Tibial artery (tissue), 4 donors: Measurements from ENCODE around the gene NDUFAF8.

Experiments used
- DNase-seq, 2 donors: peaks; one replicate each; pipeline ENCODE4 v3.0.0-alpha.2; 2019
- H3K27ac ChIP-seq, 2 donors: fragments of 200-600 bp; sonication (generic) in 1 of 2; 1 replicate in 1 of 2; 2 replicates in 1 of 2; pipeline ENCODE4 v1.5.1; 2018 to 2019; ENCODE audit warnings: mild to moderate bottlenecking in 1 of 2
- H3K27me3 ChIP-seq, 2 donors: fragments of 200-600 bp; sonication (generic) in 1 of 2; one replicate each; pipeline versions ENCODE4 v1.5.1 to v1.6.0; 2016 to 2019
- H3K36me3 ChIP-seq, 3 donors: fragments of 200-600 bp; sonication (generic) in 2 of 3; one replicate each; pipeline ENCODE4 v1.5.1; 2016 to 2019; ENCODE audit warnings: mild to moderate bottlenecking in 2 of 3
- H3K4me1 ChIP-seq, 4 donors: fragments of 200-600 bp; sonication (generic) in 2 of 4; 1 replicate in 3 of 4; 2 replicates in 1 of 4; pipeline ENCODE4 v1.5.1; 2016 to 2019
- H3K4me3 ChIP-seq, 2 donors: fragments of 200-600 bp; sonication (generic) in 1 of 2; 1 replicate in 1 of 2; 2 replicates in 1 of 2; pipeline ENCODE4 v1.5.1; 2018 to 2019; ENCODE audit warnings: mild to moderate bottlenecking in 2 of 2
- H3K9me3 ChIP-seq, 3 donors: fragments of 200-600 bp; sonication (generic) in 1 of 3; one replicate each; pipeline ENCODE4 v1.5.1; 2016 to 2019
- intact Hi-C: fragments of 100-400 bp; cut with DNase I; formaldehyde crosslinking; loops from one replicate; pipeline ENCODE4 v1.15.0; 2023; ENCODE audit warnings: low total_unique reads
- TF ChIP-seq, protein P1 (sequence below), 2 experiments: fragments of 200-600 bp in 1 of 2; fragments of 450-650 bp in 1 of 2; IDR thresholded peaks; one replicate each; pipeline ENCODE4 v1.5.1; 2017 to 2019; ENCODE audit warnings: antibody characterized with exemption in 2 of 2, mild to moderate bottlenecking in 1 of 2, moderate library complexity in 1 of 2

The NDUFAF8 gene

DNA sequence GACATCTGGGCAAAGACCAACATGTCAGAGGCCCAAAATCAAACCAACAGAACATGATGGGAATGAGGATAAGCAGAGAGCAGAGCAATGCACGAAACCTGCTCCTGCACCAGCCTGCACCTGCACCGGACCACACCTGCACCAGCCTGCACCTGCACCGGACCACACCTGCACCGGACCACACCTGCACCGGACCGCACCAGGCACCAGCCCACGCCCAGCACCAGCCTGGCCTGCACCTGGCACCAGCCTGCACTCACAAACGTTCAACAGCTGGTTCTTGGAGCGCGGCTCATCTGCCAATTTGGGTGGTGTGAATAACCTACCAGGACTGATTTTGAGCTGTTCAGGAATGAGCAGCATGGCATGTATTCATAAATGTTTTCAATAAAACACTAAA is 34.5 kb upstream of the NDUFAF8 start:
- intact Hi-C loops: no loop called here
- no peaks in the 10 kb centered on the region for H3K27me3 ChIP-seq
- H3K27ac ChIP-seq: no peak overlapping the region
- TF ChIP-seq, protein P1, sequence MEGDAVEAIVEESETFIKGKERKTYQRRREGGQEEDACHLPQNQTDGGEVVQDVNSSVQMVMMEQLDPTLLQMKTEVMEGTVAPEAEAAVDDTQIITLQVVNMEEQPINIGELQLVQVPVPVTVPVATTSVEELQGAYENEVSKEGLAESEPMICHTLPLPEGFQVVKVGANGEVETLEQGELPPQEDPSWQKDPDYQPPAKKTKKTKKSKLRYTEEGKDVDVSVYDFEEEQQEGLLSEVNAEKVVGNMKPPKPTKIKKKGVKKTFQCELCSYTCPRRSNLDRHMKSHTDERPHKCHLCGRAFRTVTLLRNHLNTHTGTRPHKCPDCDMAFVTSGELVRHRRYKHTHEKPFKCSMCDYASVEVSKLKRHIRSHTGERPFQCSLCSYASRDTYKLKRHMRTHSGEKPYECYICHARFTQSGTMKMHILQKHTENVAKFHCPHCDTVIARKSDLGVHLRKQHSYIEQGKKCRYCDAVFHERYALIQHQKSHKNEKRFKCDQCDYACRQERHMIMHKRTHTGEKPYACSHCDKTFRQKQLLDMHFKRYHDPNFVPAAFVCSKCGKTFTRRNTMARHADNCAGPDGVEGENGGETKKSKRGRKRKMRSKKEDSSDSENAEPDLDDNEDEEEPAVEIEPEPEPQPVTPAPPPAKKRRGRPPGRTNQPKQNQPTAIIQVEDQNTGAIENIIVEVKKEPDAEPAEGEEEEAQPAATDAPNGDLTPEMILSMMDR (IDR thresholded peaks at IDR 0.05): no peak
- peaks cover 0 to 27% (median 13%) of the 10 kb centered on the region in 4 donors for H3K4me1 ChIP-seq
- DNase-seq: no peak
- peaks cover 0 to 43% (median 0%) of the 10 kb centered on the region in 3 donors for H3K36me3 ChIP-seq
- H3K9me3 ChIP-seq: no peaks in the 10 kb centered on the region
- no peak overlapping the region for H3K4me3 ChIP-seq

DNA sequence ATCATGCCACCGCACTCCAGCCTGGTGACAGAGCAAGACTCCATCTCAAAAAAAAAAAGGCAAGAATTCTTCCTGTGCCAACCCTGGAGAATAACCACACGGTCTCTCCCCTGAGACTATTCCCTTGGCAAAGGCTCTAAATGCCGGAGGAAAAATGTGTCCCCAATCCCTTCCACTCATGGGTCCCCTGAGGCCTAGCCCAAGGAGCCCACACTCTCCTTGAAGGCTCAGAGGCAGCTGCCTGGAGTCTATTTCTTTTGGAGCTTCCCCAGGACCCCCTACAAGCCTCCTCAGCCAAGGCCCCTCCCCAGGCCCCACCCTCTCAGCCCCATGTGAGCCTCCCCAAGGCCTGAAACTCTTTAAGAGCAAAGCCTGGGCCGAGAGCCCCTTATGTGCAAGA is 33.0 kb upstream of the NDUFAF8 start:
- peaks cover 0 to 40% (median 19%) of the 10 kb centered on the region in 4 donors for H3K4me1 ChIP-seq
- intact Hi-C loops: no loop called here
- H3K27ac ChIP-seq: peak overlapping the region; percentile 6 to 52
- peaks cover 0 to 36% (median 0%) of the 10 kb centered on the region in 3 donors for H3K36me3 ChIP-seq
- H3K9me3 ChIP-seq: no peaks in the 10 kb centered on the region
- peak in 1 of 2 donors; percentile 80 for DNase-seq
- H3K4me3 ChIP-seq: no peak overlapping the region
- H3K27me3 ChIP-seq: no peaks in the 10 kb centered on the region
- TF ChIP-seq, protein P1 (IDR thresholded peaks at IDR 0.05): no peak

DNA sequence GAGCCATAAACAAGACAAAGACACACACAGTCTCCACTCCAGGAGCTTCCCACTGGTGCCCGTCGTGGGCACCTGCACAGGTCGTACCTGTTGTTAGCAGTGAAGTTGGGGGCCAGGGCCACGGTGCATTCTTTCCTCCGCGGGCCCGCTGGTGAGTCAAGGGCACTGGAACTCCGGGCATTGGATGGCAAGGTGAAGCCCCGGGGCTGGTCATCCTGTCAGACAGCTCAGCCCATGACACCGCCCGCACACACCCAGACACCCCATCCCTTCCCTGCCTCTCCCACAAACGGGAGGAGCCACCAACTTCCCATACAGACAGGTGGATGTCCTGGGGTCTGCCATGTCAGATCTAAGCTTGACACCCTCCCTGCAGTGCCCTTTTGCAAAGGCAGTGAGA is 32.5 kb upstream of the NDUFAF8 start:
- Histone ChIP-seq H3K27ac (peak overlapping the region; percentile 6 to 52), H3K9me3 (no peaks in the 10 kb centered on the region), H3K4me1 (peaks cover 0 to 45% (median 20%) of the 10 kb centered on the region in 4 donors), H3K27me3 (no peaks in the 10 kb centered on the region), H3K4me3 (no peak overlapping the region), H3K36me3 (peaks cover 0 to 36% (median 0%) of the 10 kb centered on the region in 3 donors)
- DNase-seq: no peak
- intact Hi-C loops: no loop called here
- TF ChIP-seq, protein P1 (IDR thresholded peaks at IDR 0.05): no peak

DNA sequence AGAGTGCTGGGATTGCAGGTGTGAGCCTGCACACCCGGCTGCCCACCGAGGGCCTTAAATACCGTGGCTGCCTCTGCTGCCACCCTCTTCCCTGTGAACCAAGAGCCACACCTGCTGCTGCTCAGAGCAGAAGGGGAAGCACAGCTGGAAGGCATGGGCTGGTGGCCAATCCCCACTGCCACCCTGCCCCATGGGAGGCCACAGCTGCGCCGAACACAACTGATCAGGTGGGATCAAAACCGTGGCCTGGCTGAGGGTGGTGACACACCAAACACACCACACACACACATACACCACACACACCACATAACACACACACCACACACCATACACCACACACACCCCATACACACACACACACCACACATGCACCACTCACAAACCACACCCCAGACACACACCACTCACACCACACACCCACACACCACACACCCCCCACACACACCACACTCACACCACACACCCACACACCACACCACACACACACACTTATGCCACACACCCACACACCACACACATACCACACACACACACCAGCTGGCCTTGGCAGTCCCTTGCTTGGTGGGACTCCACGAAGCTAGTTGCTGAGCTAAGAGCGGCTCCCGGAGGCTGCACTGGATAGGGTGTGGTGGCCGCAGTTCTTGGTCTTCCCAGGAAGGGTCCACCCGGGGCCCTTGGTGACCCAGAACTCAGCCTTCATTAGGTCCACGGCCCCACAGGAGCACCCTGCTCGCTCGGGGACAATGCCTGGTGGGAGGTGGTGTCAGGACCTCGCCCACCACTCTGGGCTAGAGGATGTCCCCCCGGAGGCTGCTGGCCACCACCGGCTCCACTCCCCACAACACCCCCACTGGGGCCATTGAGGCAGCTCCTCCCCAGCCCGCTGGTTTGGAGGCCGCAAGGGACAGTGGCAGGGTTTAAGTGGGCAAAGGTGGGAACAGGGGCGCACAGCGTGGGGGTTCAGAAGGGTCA is 31.2 kb upstream of the NDUFAF8 start:
- H3K27me3 ChIP-seq: no peaks in the 10 kb centered on the region
- peaks cover 0 to 45% (median 20%) of the 10 kb centered on the region in 4 donors for H3K4me1 ChIP-seq
- intact Hi-C loops: no loop called here
- H3K4me3 ChIP-seq: no peak overlapping the region
- peak overlapping the region in 1 of 2 donors; percentile 52 for H3K27ac ChIP-seq
- peaks cover 0 to 33% (median 0%) of the 10 kb centered on the region in 3 donors for H3K36me3 ChIP-seq
- TF ChIP-seq, protein P1 (IDR thresholded peaks at IDR 0.05): no peak
- no peak for DNase-seq
- no peaks in the 10 kb centered on the region for H3K9me3 ChIP-seq

DNA sequence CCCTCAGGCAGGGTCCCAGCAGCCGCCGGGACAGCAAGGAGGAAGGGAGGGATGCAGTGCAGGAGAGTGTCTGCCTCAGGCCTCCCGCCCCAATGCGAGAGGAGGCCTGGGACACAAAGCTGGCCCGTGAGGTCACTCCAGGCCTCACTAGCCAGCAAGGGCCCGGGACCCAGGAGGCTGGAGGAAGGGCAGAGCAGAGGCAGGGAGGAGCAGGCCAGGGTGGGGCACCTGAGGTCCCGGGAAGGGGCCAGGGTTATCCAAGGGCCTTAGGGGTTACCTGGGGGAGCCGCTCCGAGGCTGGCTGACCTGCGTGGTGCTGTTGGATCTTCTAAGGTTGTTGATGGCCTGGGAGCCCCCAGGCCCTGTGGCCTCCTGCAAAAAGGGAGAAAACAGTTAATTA is 30.5 kb upstream of the NDUFAF8 start:
- no peaks in the 10 kb centered on the region for H3K27me3 ChIP-seq
- peaks cover 0 to 45% (median 20%) of the 10 kb centered on the region in 4 donors for H3K4me1 ChIP-seq
- peaks cover 0 to 26% (median 0%) of the 10 kb centered on the region in 3 donors for H3K36me3 ChIP-seq
- TF ChIP-seq, protein P1 (IDR thresholded peaks at IDR 0.05): no peak
- H3K4me3 ChIP-seq: no peak overlapping the region
- H3K9me3 ChIP-seq: no peaks in the 10 kb centered on the region
- intact Hi-C loops: no loop called here
- DNase-seq: no peak
- no peak overlapping the region for H3K27ac ChIP-seq
